ENCODE results near the gene RBPJL.

DNA sequence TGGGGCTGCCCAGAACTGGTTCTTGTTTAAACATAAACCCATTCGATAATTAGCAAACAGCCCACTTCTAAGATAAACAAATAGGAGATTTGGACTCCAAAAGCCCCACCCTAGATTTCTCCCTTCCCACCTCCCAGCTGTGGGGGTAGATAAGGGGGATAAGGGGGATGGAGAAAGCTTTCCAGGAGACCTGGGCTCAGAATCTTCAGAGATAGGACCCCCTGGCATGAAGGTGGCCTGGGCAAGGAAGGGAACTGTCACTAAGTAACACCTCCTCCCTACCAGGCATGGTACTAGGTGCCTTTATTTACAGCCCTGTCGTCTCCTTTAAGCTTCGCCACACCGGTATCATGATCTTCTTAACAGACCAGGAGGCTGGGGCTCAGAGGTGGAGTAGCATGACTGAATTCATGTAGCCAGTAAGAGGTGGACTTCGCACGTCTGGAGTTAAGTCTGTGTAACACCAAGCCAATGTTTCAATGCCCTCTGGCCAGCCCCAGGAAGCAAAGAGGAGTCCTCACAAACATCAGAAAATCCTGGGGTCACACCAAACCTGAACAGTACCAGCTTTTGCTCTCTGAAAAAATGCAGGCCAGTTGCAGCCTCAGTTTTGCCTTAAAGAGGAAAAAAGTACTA is 37.0 kb downstream of the RBPJL start:
- TF ChIP-seq RARB (CRISPR knock-in tag; IDR thresholded peaks at IDR 0.05) = no peak
- no peak for TF ChIP-seq ZFP3 (CRISPR knock-in tag; IDR thresholded peaks at IDR 0.05)
- TF ChIP-seq, protein P1, sequence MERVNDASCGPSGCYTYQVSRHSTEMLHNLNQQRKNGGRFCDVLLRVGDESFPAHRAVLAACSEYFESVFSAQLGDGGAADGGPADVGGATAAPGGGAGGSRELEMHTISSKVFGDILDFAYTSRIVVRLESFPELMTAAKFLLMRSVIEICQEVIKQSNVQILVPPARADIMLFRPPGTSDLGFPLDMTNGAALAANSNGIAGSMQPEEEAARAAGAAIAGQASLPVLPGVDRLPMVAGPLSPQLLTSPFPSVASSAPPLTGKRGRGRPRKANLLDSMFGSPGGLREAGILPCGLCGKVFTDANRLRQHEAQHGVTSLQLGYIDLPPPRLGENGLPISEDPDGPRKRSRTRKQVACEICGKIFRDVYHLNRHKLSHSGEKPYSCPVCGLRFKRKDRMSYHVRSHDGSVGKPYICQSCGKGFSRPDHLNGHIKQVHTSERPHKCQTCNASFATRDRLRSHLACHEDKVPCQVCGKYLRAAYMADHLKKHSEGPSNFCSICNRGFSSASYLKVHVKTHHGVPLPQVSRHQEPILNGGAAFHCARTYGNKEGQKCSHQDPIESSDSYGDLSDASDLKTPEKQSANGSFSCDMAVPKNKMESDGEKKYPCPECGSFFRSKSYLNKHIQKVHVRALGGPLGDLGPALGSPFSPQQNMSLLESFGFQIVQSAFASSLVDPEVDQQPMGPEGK (CRISPR knock-in tag; IDR thresholded peaks at IDR 0.05; ENCODE audit: borderline replicate concordance) = no peak
- no peak for TF ChIP-seq TOX (CRISPR knock-in tag; IDR thresholded peaks at IDR 0.05; ENCODE audit: borderline replicate concordance)
- no peak for TF ChIP-seq GLIS3 (CRISPR knock-in tag; IDR thresholded peaks at IDR 0.05)
- no peak for TF ChIP-seq ZNF8 (CRISPR knock-in tag; IDR thresholded peaks at IDR 0.05)
- TF ChIP-seq, protein P2, sequence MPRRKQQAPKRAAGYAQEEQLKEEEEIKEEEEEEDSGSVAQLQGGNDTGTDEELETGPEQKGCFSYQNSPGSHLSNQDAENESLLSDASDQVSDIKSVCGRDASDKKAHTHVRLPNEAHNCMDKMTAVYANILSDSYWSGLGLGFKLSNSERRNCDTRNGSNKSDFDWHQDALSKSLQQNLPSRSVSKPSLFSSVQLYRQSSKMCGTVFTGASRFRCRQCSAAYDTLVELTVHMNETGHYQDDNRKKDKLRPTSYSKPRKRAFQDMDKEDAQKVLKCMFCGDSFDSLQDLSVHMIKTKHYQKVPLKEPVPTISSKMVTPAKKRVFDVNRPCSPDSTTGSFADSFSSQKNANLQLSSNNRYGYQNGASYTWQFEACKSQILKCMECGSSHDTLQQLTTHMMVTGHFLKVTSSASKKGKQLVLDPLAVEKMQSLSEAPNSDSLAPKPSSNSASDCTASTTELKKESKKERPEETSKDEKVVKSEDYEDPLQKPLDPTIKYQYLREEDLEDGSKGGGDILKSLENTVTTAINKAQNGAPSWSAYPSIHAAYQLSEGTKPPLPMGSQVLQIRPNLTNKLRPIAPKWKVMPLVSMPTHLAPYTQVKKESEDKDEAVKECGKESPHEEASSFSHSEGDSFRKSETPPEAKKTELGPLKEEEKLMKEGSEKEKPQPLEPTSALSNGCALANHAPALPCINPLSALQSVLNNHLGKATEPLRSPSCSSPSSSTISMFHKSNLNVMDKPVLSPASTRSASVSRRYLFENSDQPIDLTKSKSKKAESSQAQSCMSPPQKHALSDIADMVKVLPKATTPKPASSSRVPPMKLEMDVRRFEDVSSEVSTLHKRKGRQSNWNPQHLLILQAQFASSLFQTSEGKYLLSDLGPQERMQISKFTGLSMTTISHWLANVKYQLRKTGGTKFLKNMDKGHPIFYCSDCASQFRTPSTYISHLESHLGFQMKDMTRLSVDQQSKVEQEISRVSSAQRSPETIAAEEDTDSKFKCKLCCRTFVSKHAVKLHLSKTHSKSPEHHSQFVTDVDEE (CRISPR knock-in tag; IDR thresholded peaks at IDR 0.05) = no peak
- no peak for TF ChIP-seq PPARA (CRISPR knock-in tag; IDR thresholded peaks at IDR 0.05; ENCODE audit: borderline replicate concordance)
- TF ChIP-seq SNAI2 (CRISPR knock-in tag; IDR thresholded peaks at IDR 0.05) = no peak
- no peak for TF ChIP-seq ZFP30 (CRISPR knock-in tag; IDR thresholded peaks at IDR 0.05)
- no peak for TF ChIP-seq ARNTL (CRISPR knock-in tag; IDR thresholded peaks at IDR 0.05; ENCODE audit: borderline replicate concordance, low read depth)
- no peak for TF ChIP-seq BACH2 (CRISPR knock-in tag; IDR thresholded peaks at IDR 0.05; ENCODE audit: borderline replicate concordance)

Data from SK-N-SH treated with all-trans-retinoic acid at 6 μM for 48 hours (cell line).